GM23248 (cell line): ENCODE results near the gene KRTAP20-2.

ENCODE experiments used
- EZH2 ChIP-seq: fragments of 200-600 bp; sonication (generic); IDR thresholded peaks from 2 replicates; pipeline ENCODE4 v1.6.1; 2018; ENCODE audit warnings: antibody characterized with exemption, mild to moderate bottlenecking; ENCODE audit not compliant: insufficient read depth, poor library complexity, severe bottlenecking
- EZH2phosphoT487 ChIP-seq: fragments of 200-600 bp; sonication (generic); IDR thresholded peaks from 2 replicates; pipeline ENCODE4 v1.6.1; 2018; ENCODE audit warnings: antibody characterized with exemption, moderate library complexity, mild to moderate bottlenecking, low read depth; ENCODE audit not compliant: insufficient read depth

DNA sequence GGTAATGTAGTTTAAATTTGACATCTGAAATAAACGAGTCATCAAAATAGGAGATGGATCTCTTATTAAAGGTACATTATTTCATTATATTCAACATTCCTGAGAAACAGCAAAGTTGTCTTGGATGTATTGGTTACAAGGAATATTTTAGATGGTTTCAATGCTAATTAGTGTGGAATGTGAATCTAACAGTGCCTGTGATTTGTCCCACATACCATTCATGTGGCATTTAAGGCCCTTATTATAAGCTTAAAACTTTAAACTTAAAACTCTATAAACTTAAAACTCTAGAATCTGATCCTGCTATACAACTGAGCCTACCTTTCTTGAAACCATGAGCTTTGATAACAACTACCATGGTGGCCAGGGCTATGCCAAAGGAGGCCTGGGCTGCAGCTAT lies 34.2 kb upstream of the KRTAP20-2 start, which contains the start of gene KRTAP22-1:
- TF ChIP-seq EZH2 (no peak), EZH2phosphoT487 (no peak)
